GM19239 (cell line): ENCODE data around the gene KRT84.

ENCODE experiments used
- DNase-seq: peaks from one replicate; pipeline ENCODE4 v3.0.0; 2011; ENCODE audit warnings: low spot score; ENCODE audit not compliant: insufficient read length
- FAIRE-seq: peaks from 2 replicates; lab custom pipeline; 2011; peaks lifted over from hg19 to GRCh38; lab: Jason Lieb, UNC

Gene KRT84

GRCh38 chr12:52385226-52385702, at the start of gene KRT84:
KRT84 (minus strand) TSS chr12:52385652; CDS start chr12:52385585, 67 bp downstream.
- DNase-seq, result no peak
- FAIRE-seq, result no peak

GRCh38 chr12:52434760-52435530, 49.5 kb upstream of the KRT84 start:
- DNase-seq, result no peak

GRCh38 chr12:52434081-52434733, 48.8 kb upstream of the KRT84 start, which contains the start of gene KRT75:
KRT75 (minus strand) TSS chr12:52434371; CDS start chr12:52434304, 67 bp downstream.
- DNase-seq (no peak), FAIRE-seq (no peak)

More at GRCh38 chr12:52434760-52435530, 49.5 kb upstream of the KRT84 start:
- FAIRE-seq, result no peak

GRCh38 chr12:52433501-52434080, 48.1 kb upstream of the KRT84 start:
- FAIRE-seq, result no peak
- DNase-seq, result no peak

- DNase-seq (no peak), FAIRE-seq (no peak)
Observed at GRCh38 chr12:52432559-52433207, 47.2 kb upstream of the KRT84 start.

- no peak for FAIRE-seq
- no peak for DNase-seq
Observed at GRCh38 chr12:52428121-52428520, 42.7 kb upstream of the KRT84 start.

- FAIRE-seq (no peak), DNase-seq (no peak)
Observed at GRCh38 chr12:52427083-52427482, 41.6 kb upstream of the KRT84 start.

- FAIRE-seq, result no peak
- DNase-seq, result no peak
Observed at GRCh38 chr12:52426034-52426433, 40.6 kb upstream of the KRT84 start.

- DNase-seq, result no peak
- FAIRE-seq, result no peak
Observed at GRCh38 chr12:52425466-52425865, 40.0 kb upstream of the KRT84 start.

- no peak for FAIRE-seq
- DNase-seq, result no peak
Observed at GRCh38 chr12:52423661-52424500, 38.4 kb upstream of the KRT84 start.

GRCh38 chr12:52423035-52423434, 37.6 kb upstream of the KRT84 start:
- DNase-seq (no peak), FAIRE-seq (no peak)

- DNase-seq, result no peak
- no peak for FAIRE-seq
Observed at GRCh38 chr12:52419656-52420055, 34.2 kb upstream of the KRT84 start.

- no peak for DNase-seq
- FAIRE-seq, result no peak
Observed at GRCh38 chr12:52418576-52419110, 33.2 kb upstream of the KRT84 start.

- DNase-seq (no peak), FAIRE-seq (no peak)
Observed at GRCh38 chr12:52417740-52418139, 32.3 kb upstream of the KRT84 start.

- FAIRE-seq (no peak), DNase-seq (no peak)
Observed at GRCh38 chr12:52416795-52417194, 31.3 kb upstream of the KRT84 start.

- DNase-seq (no peak), FAIRE-seq (no peak)
Observed at GRCh38 chr12:52415870-52416750, 30.7 kb upstream of the KRT84 start.

GRCh38 chr12:52414936-52415335, 29.5 kb upstream of the KRT84 start:
- FAIRE-seq (no peak), DNase-seq (no peak)

- no peak for FAIRE-seq
- no peak for DNase-seq
Observed at GRCh38 chr12:52413782-52414345, 28.4 kb upstream of the KRT84 start.
